NCI-H446 treated with DMSO at 0.1 percent for 48 hours (cell line): ENCODE results near the gene VEGFA.

Experiments used
- DNase-seq: peaks from one replicate; lab custom pipeline; 2025; lab: John Stamatoyannopoulos, UW

VEGFA gene

GRCh38 chr6:43821101-43821886, 51.3 kb downstream of the VEGFA start:
- DNase-seq = no peak

- DNase-seq = no peak
Observed at GRCh38 chr6:43823390-43823789, 53.4 kb downstream of the VEGFA start.

GRCh38 chr6:43823879-43824702, 54.1 kb downstream of the VEGFA start:
- no peak for DNase-seq

- DNase-seq = no peak
Observed at GRCh38 chr6:43824703-43825064, 54.7 kb downstream of the VEGFA start.

- DNase-seq = no peak
Observed at GRCh38 chr6:43825187-43826115, 55.4 kb downstream of the VEGFA start.

GRCh38 chr6:43826730-43827129, 56.7 kb downstream of the VEGFA start:
- DNase-seq = no peak

GRCh38 chr6:43827898-43828297, 57.9 kb downstream of the VEGFA start:
- DNase-seq = no peak

- DNase-seq = no peak
Observed at GRCh38 chr6:43828711-43829110, 58.7 kb downstream of the VEGFA start.

GRCh38 chr6:43829470-43829869, 59.5 kb downstream of the VEGFA start:
- no peak for DNase-seq

GRCh38 chr6:43830775-43831174, 60.8 kb downstream of the VEGFA start:
- DNase-seq = no peak

- DNase-seq = no peak
Observed at GRCh38 chr6:43831191-43831590, 61.2 kb downstream of the VEGFA start.

GRCh38 chr6:43833223-43833995, 63.4 kb downstream of the VEGFA start:
- DNase-seq = no peak

- DNase-seq = no peak
Observed at GRCh38 chr6:43833996-43834390, 64.0 kb downstream of the VEGFA start.

GRCh38 chr6:43834528-43835155, 64.6 kb downstream of the VEGFA start:
- no peak for DNase-seq

GRCh38 chr6:43835872-43836419, 65.9 kb downstream of the VEGFA start:
- DNase-seq = no peak
